GM18868 (cell line): Measurements from ENCODE around the gene GPR150.

Experiments used
- ATAC-seq: cut with Tn5 transposase; IDR thresholded peaks from one replicate; pipeline ENCODE4 v1.9.1; 2021; ENCODE audit warnings: mild to moderate bottlenecking, moderate library complexity; ENCODE audit not compliant: unreplicated experiment

Gene GPR150

DNA sequence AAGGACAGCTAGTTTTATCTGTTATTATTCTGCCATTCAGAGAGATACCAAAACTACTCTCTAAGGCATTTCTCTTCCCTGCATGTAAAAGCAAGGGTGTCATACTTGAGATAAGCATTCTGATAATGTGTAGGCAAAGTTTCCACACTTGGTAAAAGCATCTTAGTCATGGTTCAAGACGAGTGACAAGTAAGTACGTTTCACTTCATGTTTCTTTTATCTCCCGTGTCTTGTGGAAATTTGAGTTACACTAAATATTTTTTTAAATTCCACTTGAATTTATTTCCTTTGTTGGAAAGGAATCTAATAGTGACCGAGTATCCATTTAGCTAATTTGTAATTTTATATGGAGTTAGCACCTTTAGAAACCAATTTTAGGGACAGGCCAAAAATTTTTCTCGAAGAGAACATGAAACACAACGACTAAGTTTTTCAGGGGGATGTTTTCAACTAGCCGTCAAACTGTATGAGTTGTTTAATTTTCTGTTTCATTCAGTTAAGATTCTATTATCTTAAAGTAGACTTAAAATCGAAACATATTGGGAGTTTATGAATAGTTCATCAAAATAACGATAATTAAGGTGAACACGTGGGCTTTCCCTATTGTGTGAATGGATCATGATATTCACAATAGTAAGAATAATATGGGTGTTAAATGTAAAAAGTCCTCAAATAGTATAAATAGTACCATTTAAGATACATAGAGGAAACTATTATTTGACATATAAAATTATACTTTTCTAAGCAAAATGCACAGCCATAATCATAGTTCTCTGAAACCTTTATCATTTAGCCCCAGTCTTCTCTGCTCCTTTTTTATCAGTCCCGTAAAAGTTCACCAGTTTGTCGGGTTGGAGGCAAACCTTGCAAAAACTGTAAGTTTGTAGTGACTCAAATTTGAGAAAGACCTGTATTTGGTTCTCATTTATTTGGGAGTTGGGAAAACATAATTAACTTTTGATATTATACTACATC lies 28.3 kb downstream of the GPR150 start:
- ATAC-seq, result no peak

DNA sequence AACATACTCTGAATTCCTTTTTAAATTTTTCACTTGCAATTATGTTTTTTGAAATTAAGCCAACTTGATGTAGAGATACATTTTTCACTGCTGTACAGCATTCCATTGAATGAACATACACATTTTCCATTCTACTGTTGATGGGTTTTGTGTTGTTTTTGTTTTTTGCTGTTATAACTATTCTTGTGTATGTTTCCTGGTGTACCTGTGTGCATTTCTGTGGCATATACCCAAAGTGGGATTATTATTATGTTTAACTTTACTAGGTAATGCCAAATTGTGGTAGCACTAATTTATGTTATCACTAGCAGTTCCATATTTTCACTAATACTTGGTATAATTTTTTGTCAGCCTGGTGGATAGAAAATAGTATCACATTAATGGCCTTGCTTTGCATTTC lies 29.4 kb downstream of the GPR150 start:
- no peak for ATAC-seq

GRCh38 chr5:95649842-95650620 lies 30.1 kb downstream of the GPR150 start:
- ATAC-seq, result no peak

DNA sequence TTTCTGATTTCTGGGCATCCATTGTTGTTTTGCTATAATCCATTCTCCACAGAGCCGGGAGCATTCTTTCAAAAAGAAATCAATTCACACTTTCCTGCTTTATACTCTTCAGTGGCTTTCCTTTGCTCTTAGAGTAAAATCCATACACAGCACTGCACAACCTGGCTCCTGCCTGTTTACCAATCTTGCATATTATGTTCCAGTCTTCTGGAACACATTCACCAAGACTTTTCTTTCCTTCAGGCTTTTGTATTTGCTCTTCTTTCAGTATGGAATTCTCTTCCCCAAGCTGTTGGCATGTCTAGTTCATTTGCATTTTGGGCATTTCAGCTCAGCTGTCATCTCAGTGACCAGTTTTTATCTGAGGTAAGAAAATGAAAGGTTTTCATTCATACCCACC lies 33.0 kb downstream of the GPR150 start:
- ATAC-seq, result no peak

GRCh38 chr5:95654196-95654595 lies 34.3 kb downstream of the GPR150 start:
- ATAC-seq, result no peak

DNA sequence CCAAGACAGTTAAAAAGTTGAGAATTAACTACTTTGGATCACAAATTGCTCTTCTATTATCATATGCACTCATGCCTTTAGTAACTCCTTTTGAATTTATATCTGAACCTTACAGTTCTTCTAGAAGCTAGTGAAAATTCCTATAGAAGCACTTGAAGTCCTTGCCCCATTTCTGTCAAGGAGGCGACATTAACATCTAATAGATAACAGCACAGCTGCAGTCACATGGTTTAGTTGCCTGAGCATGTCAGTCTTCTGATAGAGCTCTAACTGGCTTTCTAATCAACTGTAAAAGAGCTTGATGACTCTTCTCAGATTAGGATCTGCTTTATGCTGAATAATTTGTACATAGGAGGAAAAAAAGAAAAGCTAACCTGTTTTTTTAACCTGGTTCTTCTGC lies 35.7 kb downstream of the GPR150 start:
- ATAC-seq, result no peak

- no peak for ATAC-seq
Observed at GRCh38 chr5:95660060-95660459, 40.2 kb downstream of the GPR150 start.

GRCh38 chr5:95662946-95663345 lies 43.1 kb downstream of the GPR150 start:
- ATAC-seq, result no peak

GRCh38 chr5:95664204-95664786 lies 44.4 kb downstream of the GPR150 start:
- no peak for ATAC-seq

- ATAC-seq, result no peak
Observed at GRCh38 chr5:95667061-95667618, 47.3 kb downstream of the GPR150 start.

GRCh38 chr5:95667678-95668077 lies 47.8 kb downstream of the GPR150 start:
- ATAC-seq, result no peak

- ATAC-seq, result no peak
Observed at GRCh38 chr5:95668216-95668615, 48.3 kb downstream of the GPR150 start.

- ATAC-seq, result no peak
Observed at GRCh38 chr5:95668728-95669127, 48.8 kb downstream of the GPR150 start.

- ATAC-seq, result no peak
Observed at GRCh38 chr5:95669540-95669939, 49.7 kb downstream of the GPR150 start.

DNA sequence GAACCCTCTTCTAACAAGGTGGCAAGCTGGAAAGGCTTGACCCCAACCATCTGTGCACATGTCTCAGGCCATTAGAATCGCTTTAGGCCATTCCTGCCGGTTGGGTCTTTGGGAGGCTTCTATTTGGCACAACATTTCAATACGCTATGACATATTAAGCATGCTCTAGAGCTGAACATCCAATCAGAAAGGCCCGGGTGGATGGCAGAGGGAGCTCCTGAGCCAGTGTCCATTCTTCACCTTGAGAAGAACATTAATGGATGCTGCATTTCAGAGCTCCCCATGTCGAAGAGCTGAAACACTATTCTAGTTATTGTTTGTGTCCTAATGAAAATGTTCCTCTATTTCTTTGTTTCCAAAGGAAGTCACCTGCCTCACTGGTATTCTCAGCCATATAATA lies 50.1 kb downstream of the GPR150 start:
- ATAC-seq, result no peak

DNA sequence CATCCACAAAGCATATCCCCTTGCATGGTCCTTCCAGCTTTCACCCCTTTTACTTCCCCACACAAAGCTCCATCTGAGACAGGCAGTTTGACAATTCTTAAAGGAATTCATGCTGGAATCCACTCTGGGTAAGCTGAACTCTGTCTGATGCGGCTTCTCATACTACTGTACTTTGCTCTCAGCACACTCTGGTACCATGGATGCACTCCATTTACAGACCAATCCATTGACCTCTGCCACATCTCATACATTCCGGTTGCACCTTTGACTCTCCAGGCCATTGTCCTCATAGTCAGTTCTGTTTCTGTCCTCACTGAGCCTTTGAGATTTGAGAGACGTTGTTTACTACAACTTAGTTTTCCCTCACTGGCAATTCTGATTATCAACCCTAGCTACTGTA lies 50.7 kb downstream of the GPR150 start:
- ATAC-seq, result no peak
